ENCODE data around the gene RUSF1.
A peak's percentile ranks its signal among the peaks of the same experiment; 100 is the strongest.
"Not testable (repeated sequence)": the region's sequence is repeated elsewhere in the genome, so short reads cannot be mapped to it uniquely, and the experiment has no call there.

The RUSF1 gene

DNA sequence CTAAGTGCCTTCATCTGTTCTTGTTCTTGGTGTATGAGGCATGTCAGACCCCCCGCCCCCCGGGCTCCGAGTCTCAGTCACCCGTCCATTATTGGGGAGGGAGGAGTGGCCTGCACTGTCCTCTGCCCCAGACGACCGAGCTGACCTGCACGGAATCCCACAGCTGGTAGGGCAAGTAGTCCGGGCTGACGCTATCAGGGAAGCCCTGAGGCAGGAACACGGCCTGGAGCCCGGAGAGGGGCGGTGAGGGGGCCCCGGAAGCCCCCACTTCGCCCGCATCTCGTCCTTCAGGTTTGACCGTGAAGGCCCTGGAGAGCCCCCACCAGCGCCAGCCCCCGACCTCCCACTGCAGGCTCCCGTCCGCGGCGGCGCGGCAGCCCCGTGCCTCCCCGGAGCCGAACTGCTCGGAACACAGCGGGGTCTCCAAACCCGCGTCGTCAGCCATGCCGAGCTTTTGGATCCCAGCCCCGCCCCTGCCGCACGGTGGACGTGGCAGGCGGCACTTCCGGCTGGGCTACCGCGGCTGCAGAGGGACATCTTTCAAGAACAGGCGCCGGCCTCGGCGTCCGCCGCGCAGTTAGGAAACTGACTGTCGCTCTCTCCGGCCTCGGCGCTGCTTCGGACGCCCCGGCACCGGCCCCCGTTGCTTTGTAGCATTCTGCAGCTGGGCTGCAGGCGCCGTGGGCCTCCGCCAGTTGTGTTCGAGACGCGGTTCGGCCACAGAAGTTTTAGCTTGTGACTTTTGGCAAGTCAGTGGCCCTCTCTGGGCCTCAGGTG, at the start of gene RUSF1:
TSS of gene RUSF1 (minus strand) at position 463 of the 777 bp plus-strand sequence. CDS start at position 445, 18 bp downstream.
- DNase-seq = peak in 55 of 56 donors; percentile 25 to 94 (median 85)

DNA sequence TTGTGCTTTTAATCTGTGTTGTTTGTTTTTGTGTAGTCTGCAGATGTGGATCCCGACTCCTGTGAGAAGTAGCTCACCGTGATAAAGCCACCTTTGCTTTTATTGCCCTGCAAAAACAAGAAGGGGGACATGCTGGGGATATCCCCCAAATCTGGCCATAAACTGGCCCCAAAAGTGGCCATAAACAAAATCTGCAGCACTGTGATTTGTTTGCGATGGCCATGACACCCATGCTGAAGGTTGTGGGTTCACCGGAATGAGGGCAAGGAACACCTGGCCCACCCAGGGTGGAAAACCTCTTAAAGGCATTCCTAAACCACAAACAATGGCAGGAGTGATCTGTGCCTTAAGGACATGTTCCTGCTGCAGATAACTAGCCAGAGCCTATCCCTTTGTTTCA, 34.6 kb upstream of the RUSF1 start:
- DNase-seq = no peak

DNA sequence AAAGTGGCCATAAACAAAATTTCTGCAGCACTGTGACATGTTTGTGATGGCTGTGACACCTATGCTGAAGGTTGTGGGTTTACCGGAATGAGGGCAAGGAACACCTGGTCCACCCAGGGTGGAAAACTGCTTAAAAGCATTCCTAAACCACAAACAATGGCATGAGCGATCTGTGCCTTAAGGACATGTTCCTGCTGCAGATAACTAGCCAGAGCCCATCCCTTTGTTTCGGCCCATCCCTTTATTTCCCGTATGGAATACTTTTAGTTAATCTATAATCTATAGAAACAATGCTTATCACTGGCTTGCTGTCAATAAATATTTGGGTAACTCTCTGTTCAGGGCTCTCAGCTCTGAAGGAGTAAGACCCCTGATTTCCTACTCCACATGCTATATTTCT, 31.6 kb upstream of the RUSF1 start:
- DNase-seq = not testable (repeated sequence)

DNA sequence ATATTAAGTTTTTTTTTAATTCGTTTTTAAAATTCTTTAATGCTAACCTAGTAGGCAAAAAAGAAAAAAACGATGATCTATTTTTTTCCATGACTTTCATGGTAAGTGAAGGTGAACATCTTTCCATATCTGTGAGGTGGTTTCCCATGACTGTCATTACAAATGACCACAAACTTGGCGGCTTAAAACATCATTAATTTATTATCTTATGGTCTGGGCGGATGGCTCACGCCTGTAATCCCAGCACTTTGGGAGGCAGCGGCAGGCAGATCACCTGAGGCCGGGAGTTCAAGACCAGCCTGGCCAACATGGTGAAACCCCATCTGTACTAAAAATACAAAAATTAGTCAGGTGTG, 30.0 kb upstream of the RUSF1 start:
- not testable (repeated sequence) for DNase-seq

DNA sequence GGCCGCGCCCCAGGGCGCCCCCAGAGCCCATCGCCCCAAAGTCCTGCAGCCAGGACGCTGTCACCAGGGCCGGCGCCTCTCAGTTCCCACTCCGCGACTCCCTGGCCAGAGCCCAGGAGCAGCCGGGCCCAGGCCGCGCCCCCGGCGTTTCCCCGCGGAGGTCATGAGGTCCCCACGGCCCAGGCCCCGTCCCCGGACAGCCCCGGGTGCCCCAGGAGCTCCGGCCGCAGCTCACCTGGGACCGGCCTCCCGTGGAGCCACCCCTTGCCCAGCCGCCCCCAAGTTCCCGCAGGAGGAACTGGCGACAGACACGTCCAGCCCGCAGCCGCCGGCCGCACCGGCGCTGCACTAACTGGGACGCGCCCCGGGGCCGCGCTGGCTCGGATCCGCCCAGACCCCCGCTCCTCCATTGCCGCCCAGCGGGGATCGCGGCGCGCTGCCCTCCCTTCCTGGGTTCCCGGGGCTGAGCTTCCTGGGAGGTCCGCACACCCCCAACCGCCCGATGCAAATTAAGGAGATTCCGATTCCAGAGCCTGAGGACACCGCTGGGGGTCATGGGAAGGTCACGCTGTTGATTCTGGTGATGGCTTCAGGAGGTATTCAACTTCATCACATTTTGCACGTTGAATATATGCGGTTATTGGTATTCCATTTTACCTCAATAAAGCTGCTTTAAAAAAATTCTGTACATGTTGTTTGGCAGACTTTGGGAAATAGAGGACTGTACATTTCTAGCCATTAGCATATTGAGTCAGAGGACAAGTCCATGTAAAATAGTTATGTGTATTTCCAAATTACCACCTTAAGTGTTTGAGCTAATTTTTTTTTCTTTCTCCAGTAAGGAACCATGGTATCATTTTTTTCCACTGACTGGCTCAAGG, 29.4 kb upstream of the RUSF1 start:
- no peak for DNase-seq

DNA sequence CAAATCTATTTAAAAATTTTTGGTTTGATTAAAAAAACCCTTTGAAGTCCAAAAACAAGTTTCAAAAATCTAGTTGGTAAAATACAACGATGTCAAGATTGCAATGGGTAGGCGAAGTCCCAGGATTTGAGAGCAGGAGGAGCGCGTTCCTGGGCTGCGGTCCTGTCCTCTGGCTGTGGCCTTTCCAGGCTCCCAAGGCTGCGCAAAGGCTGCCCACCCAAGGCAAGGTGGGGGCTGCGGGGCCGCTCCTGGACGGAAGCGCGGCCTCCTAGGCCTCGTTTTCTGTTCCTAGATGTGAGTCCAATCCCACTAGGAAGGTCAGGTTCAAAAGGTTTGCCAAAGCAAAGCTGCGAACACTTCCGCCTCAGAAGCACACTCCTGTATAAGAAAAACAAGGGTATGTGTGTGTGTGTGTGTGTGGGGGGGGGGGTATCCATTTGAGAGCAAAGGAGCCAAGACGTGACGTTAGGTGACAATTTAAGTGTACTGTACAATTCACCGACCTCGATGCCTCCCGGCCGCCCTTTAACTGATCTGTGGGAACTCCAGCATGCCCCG, 28.7 kb upstream of the RUSF1 start:
- no peak for DNase-seq

DNA sequence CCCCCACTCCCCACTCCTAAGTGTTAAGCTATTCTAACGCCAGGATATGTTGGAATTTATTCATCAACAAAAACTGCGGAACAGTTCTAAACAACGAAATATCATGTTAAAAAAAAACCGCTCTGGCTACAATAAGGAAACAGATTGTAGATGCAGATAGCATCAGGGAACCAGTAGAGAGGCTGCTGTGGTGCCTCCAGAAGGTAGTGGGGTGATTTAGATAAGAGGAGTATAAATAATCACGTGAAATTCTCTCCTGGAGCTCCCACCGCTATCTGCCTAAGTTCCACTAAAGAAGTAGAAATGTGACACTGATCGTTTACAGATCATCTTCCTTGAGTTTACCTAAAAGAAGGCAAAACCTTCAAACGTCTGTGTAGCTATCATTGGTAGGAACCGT, 27.5 kb upstream of the RUSF1 start:
- no peak for DNase-seq

DNA sequence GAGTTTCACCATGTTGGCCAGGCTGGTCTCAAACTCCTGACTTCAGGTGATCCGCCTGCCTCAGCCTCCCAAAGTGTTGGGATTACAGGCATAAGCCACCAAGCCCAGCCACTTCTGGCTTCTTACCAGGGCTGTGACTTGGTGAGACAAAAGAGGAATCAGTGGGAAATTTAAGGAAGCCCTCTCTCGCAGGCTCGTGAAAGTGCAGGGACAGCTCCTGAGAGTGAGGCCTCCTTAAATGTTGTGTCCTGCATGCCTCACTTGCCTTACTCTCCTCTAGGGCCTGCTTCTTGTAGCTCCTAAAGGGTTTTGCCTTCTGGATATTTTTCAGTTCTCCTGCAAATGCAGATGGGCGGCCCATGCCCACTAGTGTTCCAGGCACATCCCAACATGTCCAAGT, 24.7 kb upstream of the RUSF1 start:
- no peak for DNase-seq

DNA sequence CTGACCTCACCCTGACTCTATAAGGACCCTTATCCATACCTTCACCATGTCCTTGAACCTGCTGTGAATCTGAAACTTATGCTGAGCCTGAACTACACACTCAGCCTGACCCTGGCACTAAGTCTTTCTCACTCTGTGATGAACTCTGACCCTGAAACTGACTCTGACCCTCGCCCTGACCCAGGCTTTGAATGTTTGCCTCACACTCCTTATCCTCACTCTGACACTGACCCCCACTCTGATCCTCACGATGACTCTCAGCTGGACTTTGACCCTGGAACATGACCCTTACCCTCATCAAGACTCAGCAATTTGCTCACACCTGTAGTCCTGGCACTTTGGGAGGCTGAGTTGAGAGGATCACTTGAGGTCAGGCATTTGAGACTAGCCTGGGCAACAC, 23.9 kb upstream of the RUSF1 start:
- DNase-seq = no peak

DNA sequence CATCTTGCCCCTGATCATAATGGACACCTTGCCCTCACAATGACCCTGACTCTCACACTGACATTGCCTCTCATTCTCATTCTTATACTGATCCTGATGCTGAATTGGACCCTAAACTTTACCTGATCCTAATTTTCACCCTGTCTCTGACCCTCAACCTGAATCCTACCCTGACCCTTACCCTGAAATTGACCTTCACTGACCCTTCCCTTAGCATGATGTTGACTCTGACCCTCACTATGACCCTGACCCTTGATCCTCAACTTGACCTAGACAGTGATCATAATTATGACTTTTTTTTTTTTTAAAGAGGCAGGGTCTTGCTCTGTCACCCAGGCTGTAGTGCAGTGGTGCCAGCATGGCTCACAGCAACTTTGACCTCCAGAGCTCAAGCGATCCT, 22.9 kb upstream of the RUSF1 start:
- no peak for DNase-seq

DNA sequence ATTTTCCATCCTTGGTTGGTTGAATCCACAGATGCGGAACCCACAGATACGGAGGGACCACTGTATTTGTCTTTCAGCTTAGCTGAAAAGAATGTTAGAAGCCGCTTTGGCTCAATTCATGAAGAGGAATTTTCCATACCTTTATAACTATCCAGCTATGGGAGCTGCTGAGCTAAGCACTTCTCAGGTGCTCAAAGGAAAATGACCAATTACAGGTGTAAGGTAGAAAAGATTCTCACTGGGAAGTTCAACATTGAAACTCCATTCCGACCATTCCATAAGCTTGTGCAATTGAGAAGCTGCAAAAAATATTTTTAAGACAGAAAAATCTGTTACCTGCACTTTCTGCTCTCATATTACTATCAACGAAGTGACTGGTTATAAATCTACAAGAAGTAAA, 22.2 kb upstream of the RUSF1 start:
- DNase-seq = no peak

DNA sequence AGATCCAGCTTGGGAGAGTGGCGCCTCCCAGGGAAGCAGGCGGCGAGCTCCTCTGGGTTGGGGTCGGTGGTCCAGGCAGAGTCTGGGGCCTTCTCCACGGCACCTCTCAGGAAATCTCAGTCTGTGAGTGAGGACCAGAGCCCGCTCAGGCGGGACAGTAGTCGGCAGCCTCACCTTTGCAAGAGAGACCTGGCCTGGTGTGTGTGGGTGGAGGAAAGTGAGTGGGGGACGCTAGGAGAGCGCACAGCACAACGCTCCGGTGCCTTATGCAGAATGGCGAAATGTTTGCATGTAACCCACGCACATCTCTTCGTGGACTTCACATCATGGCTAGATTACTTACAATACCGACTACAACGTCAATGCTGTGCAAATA, 21.7 kb upstream of the RUSF1 start:
- no peak for DNase-seq

DNA sequence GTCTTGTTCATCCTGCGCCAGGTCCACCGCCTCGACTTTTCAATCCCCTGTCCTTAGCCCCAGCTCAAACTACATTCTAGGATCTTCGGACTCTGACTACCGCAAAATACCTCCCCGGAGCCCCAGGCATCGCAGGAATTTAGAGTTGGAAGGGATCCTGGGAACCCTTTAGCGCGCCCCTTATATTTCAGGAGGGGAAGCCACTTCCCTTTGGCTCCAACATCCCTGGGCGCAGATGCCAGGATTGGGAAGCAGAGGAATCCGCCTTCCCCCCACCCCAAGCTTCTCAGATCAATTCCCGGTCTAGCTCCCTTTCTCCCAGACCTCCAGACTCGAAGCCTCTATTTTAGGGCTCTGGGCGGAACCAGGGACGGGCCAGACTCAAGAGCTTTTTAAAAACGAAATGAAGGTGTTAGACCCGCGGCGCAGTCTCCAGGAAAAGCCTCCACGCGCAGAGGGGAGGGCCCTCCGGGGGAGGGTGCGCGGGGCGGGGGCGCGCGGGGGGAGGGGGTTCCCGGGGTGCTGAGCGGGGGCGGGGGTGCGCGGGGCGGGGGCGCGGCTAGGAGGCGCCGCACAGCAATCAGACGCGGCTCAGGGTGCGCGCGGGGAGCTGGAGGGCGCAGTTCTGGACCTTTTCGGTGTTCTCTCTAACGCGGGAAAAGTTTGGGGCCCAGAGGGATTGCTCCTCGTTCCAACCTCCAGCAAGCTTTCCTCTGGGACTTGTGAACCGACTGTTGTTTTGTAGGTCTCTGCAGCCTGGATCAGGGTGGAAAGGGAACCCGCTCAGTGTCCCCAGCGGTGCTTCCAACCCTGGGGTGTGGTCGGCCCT, 21.1 kb upstream of the RUSF1 start:
- DNase-seq = peak in 1 of 56 donors; percentile 28

DNA sequence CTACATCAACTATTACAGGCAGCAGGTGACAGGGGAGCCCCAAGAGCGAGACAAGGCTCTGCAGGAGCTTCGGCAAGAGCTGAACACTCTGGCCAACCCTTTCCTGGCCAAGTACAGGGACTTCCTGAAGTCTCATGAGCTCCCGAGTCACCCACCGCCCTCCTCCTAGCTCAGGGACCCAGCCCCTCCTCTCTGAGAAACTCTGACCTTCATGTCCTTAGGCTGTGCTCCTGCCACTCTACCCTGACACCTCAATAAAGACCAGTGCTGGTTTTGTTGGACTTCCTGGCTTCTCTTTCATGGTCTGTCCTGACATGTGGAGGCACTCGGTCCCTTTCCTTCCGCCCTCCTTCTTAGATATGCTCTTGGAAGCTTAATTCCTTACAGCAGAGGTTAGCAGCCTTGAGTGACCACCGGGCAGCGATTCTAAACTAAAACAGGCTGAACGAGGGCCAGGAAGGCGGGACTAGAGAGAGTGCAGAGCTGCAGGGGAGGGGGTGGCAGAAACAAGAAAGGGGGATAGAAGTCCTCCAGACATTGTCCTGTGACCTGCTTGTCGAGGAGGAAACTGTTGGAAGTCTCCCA, 20.4 kb upstream of the RUSF1 start:
- no peak for DNase-seq

DNA sequence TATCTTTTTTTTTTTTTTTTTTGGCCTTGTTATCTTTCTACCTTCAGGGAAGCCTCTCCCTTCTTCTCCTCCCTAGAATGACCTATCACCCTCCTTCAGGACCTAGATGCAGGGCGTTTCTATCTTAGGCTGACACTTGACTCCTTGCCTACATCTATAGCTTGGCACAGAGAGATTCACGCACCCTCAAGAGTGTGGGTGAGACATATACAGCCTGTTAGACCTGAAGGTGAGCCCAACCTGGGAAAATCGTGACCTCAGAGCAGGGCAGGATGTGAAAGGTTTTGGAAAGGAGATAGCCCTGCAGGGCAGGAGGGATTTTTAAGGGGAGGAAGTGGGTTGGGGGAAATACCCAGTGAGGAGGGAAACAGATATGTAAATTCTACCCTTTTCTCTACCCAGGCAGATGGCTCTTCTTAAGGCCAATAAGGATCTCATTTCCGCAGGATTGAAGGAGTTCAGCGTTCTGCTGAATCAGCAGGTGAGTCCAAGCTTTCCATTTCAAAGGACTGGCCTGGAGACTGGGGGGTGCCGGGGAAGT, 19.6 kb upstream of the RUSF1 start, which contains the start of gene AHSP:
TSS of gene AHSP (plus strand) at position 167 of the 541 bp plus-strand sequence. CDS start at position 407, 240 bp downstream.
- no peak for DNase-seq

DNA sequence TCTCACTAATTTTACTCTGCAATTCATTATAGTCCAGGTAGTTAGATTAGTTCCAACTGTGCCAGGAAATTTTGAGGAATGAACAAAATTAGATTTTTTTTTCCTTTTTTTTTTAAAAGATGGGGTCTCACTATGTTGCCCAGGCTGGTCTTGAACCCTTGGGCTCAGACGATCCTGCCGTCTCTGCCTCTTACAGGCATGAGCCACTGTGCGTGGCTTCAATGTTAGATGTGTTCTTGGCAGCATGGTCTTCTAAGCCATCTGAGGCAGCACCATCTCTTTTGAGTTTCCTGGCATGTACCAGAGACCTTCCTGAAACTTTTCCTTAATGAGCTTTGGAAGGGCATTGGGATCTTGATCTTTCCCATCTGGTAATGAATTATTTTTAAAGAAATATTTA, 16.9 kb upstream of the RUSF1 start:
- DNase-seq = no peak

DNA sequence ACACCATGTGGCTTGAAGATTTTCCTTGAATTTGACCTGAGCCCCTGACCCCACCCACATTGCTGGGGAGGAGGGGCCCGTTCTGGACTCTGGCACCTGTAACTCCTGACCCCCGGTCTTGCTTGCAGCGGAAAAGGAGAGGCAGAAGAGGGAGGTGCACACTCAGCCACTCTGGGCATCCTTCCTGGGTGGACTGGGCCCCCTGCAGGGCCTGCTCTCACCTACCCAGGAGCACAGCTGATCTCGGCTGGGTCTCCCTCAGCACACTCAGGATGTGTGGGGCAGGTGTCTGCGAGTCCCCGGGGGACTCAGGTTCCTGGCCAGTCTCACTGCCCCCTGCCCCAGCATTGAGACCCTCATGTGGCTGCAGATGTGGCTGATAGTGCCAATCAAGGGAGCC, 15.6 kb upstream of the RUSF1 start:
- DNase-seq = not testable (repeated sequence)

DNA sequence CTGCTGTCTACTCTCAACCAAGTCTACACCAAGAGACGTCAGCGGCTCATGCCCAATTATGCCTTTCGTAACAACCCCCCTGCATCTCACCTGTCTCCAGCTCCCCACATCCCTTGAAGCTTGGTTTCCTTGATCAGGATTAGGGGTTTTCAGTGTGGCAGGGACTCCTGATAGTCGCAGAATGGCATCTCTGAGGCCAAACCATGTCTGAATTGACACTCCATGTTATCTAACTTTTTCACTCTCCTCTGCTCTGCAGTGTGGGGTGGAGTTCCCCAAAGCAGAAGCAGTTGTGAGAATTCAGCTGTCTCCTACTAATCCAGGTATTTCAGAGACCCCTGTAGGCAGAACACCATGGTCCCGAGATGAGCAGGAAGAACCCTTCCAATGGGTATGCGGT, 13.9 kb upstream of the RUSF1 start:
- no peak for DNase-seq

DNA sequence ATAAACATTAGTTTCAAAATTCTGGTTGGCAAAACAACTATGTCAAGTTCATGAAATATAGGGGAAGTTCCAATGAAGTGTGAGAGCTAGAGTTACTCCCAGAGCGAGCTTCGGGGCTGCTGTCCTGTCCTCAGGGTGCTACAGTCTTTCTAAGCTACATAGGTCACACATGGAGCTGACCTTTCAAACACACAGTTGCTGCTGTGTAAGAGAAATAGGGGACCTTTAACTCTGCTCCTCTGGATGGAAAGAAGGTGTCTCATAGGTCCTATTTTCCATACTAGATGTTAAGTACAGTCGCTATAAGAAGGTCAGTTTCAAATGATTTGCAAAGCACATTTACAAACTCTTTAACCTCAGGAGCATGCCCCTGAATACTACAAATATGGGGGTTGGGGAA, 13.2 kb upstream of the RUSF1 start:
- no peak for DNase-seq

DNA sequence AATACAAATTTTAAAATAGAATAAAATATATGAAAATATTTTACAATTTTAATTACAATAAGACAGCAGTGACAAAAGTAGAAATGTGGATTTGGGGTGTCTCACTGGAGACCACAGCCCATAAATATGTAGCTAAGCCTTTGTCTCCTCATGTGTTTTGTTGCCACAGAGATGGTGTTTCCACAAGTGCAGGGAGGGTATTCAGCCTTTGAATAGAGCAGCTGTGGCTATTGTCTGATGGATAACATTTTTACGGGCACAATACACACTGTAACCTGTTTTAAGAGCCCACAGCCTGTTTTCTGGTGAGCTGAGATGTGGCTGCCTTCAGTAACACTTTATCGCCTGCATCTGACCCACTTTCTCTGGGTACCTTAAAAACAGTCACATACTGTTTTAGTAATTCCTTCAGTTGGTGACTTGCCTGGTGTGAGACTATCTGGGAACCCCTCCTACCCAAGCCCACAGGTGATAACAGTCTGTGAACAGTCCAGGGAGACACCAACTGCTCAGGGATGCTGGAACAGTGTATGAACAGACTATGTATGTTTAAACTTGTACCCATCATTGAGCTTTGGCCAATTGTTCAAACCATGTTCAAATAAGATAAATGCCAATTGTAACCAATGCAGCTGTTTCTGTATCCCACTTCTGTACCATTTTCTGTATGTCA, 11.7 kb upstream of the RUSF1 start:
- DNase-seq = no peak
